ENCODE measurements around the gene SEMA3A.

SEMA3A gene

GRCh38 chr7:84190016-84190705 lies 4.4 kb downstream of the SEMA3A start:
- no peak overlapping the region for H3K4me3 ChIP-seq (ENCODE audit: control insufficient read depth, low read depth, low read length)
- no peak for DNase-seq (ENCODE audit: low read depth)
- TF ChIP-seq CTCF (conservative IDR thresholded peaks at IDR 0.05; ENCODE audit: control insufficient read depth, insufficient read depth, low read depth, low read length): no peak

GRCh38 chr7:84188786-84189405 lies 5.7 kb downstream of the SEMA3A start:
- peak; percentile 46 for TF ChIP-seq CTCF (conservative IDR thresholded peaks at IDR 0.05; ENCODE audit: control insufficient read depth, insufficient read depth, low read depth, low read length)
- H3K4me3 ChIP-seq (ENCODE audit: control insufficient read depth, low read depth, low read length): no peak overlapping the region
- DNase-seq (ENCODE audit: low read depth): no peak

GRCh38 chr7:84187813-84188510 lies 6.6 kb downstream of the SEMA3A start:
- no peak overlapping the region for H3K4me3 ChIP-seq (ENCODE audit: control insufficient read depth, low read depth, low read length)
- TF ChIP-seq CTCF (conservative IDR thresholded peaks at IDR 0.05; ENCODE audit: control insufficient read depth, insufficient read depth, low read depth, low read length): no peak
- peak; percentile 53 for DNase-seq (ENCODE audit: low read depth)

GRCh38 chr7:84187087-84187805 lies 7.3 kb downstream of the SEMA3A start:
- DNase-seq (ENCODE audit: low read depth): no peak
- TF ChIP-seq CTCF (conservative IDR thresholded peaks at IDR 0.05; ENCODE audit: control insufficient read depth, insufficient read depth, low read depth, low read length): no peak
- no peak overlapping the region for H3K4me3 ChIP-seq (ENCODE audit: control insufficient read depth, low read depth, low read length)

- H3K4me3 ChIP-seq (ENCODE audit: control insufficient read depth, low read depth, low read length): no peak overlapping the region
- no peak for DNase-seq (ENCODE audit: low read depth)
- no peak for TF ChIP-seq CTCF (conservative IDR thresholded peaks at IDR 0.05; ENCODE audit: control insufficient read depth, insufficient read depth, low read depth, low read length)
Observed at GRCh38 chr7:84183741-84184140, 10.8 kb downstream of the SEMA3A start.

- no peak overlapping the region for H3K4me3 ChIP-seq (ENCODE audit: control insufficient read depth, low read depth, low read length)
- no peak for DNase-seq (ENCODE audit: low read depth)
- no peak for TF ChIP-seq CTCF (conservative IDR thresholded peaks at IDR 0.05; ENCODE audit: control insufficient read depth, insufficient read depth, low read depth, low read length)
Observed at GRCh38 chr7:84182301-84182700, 12.3 kb downstream of the SEMA3A start.

Measured in fibroblast of mammary gland (primary cell).